Heart left ventricle (tissue), 16 donors: Measurements from ENCODE around the gene PCDHA1. TPM values are rescaled to one million over a fixed set of nuclear protein-coding genes. Genes with fewer than 3 reads are reported as not detected.
A peak's percentile ranks its signal among the peaks of the same experiment; 100 is the strongest.

Source experiments
- ATAC-seq, 4 donors: fragments of 200-7000 bp; cut with Tn5 transposase; one replicate each; pipeline ENCODE4 v1.9.1; 2020 to 2022; ENCODE audit warnings: moderate library complexity in 4 of 4, mild to moderate bottlenecking in 3 of 4, moderate number of reproducible peaks in 1 of 4
- DNase-seq, 5 donors: peaks; one replicate each; pipeline ENCODE4 v3.0.0-alpha.2; 2020
- H3K27ac ChIP-seq, 12 donors: fragments of 200-600 bp; sonication (generic) in 4 of 12; one replicate each; pipeline versions ENCODE4 v1.5.0 to v1.8.0; 2016 to 2022; ENCODE audit warnings: mild to moderate bottlenecking in 2 of 12
- H3K27me3 ChIP-seq, 9 donors: fragments of 200-600 bp; sonication (generic) in 2 of 9; one replicate each; pipeline versions ENCODE4 v1.5.1 to v1.8.0; 2016 to 2022; ENCODE audit warnings: mild to moderate bottlenecking in 3 of 9
- H3K36me3 ChIP-seq, 9 donors: fragments of 200-600 bp; sonication (generic) in 2 of 9; one replicate each; pipeline versions ENCODE4 v1.5.0 to v1.8.0; 2018 to 2022; ENCODE audit warnings: mild to moderate bottlenecking in 2 of 9
- H3K4me1 ChIP-seq, 12 donors: fragments of 200-600 bp; sonication (generic) in 4 of 12; one replicate each; pipeline versions ENCODE4 v1.5.0 to v1.8.0; 2016 to 2022; ENCODE audit warnings: mild to moderate bottlenecking in 3 of 12
- H3K4me3 ChIP-seq, 12 donors: fragments of 200-600 bp; sonication (generic) in 4 of 12; one replicate each; pipeline versions ENCODE4 v1.5.0 to v1.8.0; 2017 to 2022; ENCODE audit warnings: mild to moderate bottlenecking in 9 of 12, moderate library complexity in 4 of 12
- H3K9me3 ChIP-seq, 12 donors: fragments of 200-600 bp; sonication (generic) in 4 of 12; one replicate each; pipeline versions ENCODE4 v1.5.0 to v1.8.0; 2016 to 2022; ENCODE audit warnings: mild to moderate bottlenecking in 1 of 12
- CTCF ChIP-seq, 12 donors: fragments of 200-600 bp; sonication (generic) in 4 of 12; IDR thresholded peaks; one replicate each; pipeline versions ENCODE4 v1.5.0 to v1.8.0; 2018 to 2022; ENCODE audit warnings: antibody characterized with exemption in 12 of 12, mild to moderate bottlenecking in 5 of 12
- POLR2A ChIP-seq, 2 donors: fragments of 450-650 bp; IDR thresholded peaks; one replicate each; pipeline ENCODE4 v1.6.1; 2017; ENCODE audit warnings: antibody characterized with exemption in 2 of 2, mild to moderate bottlenecking in 2 of 2, moderate library complexity in 2 of 2
- WGBS, 4 donors: extraction: QIAGEN DNeasy Blood & Tissue Kit in 2 of 4; methylation state at CpG; one replicate each; pipeline versions ENCODE4 v1.1.5 to v1.1.7; 2013 to 2018; 5-methylcytosine and 5-hydroxymethylcytosine counted together
- intact Hi-C, 10 donors: fragments of 100-400 bp; cut with DNase I; formaldehyde crosslinking; loops; one replicate each; pipeline versions ENCODE4 v1.11.1 to v1.14.2; 2022
- polyA plus RNA-seq, 2 donors: library from polyadenylated mRNA; stranded (reverse); fragments of 200-250 nt; gene quantifications; one replicate each; pipeline ENCODE4 v1.2.3, GENCODE V29; 2013
- total RNA-seq, 9 donors: library from RNA; depleted of rRNA in 2 of 9; stranded (reverse); fragments of >200 nt in 2 of 9; fragmentation: NEBNext Ultra II Directional in 3 of 9; extraction: Animal tissue kit (Norgen Biotek cat#: 25700) in 3 of 9; gene quantifications; one replicate each; pipeline versions ENCODE4 v1.1.0 to v1.2.4, GENCODE V29; 2016 to 2023
- donor health status: ischemic (EF 13 %, LVEDD 7.1; RV severe dilation, severe dysfunction).
- donor health status: healthy with polysubstance abuse.
- donor health status: DM: no; HTN: yes; CAD: no.
- donor health status: DM: no; HTN: no; CAD: no.
- donor health status: ischemic (EF 25% LVEDD 6.9; RV normal size, moderate dysfunction).
- donor health status: ischemic (EF 25% LVEDD 5.7; RV mildly dilated, moderate dysfunction).
- donor health status: healthy.
- donor health status: DM: yes; HTN: yes; CAD: no.
- donor health status: ischemic (EF 35%, LVEDD 5.7; RV mildly dilated, moderate dysfunction).
- donor health status: nonischemic (EF 11% LVEDD 7.7; RV severe dilation, severe dysfunction).
- donor health status: DM: yes; HTN: yes; CAD: no.
- donor health status: PGD.
- donor health status: ischemic (EF 29% LVEDD 5.4; RV normal size, mild dysfunction).
- donor health status: nonischemic (EF 23%, LVEDD 6.1; RV moderate dilation, normal function).

Gene PCDHA1
- total and polyA plus RNA-seq, 11 donors: 0.08 TPM; not detected in 10

GRCh38 chr5:140881889-140882590 is 96.1 kb downstream of the PCDHA1 start, which contains the start of gene PCDHA13:
PCDHA13 (plus strand) TSS chr5:140882124; CDS start chr5:140882269, 145 bp downstream.
- Histone ChIP-seq H3K36me3 (no peaks in the 10 kb centered on the region), H3K27me3 (peaks cover 0 to 70% (median 20%) of the 10 kb centered on the region in 9 donors), H3K9me3 (peaks cover 0 to 41% (median 15%) of the 10 kb centered on the region in 12 donors), H3K4me1 (no peaks in the 10 kb centered on the region), H3K27ac (no peak within 1 kb of the TSS), H3K4me3 (peak within 1 kb of the TSS in 4 of 12 donors; percentile 12 to 31 (median 18))
- WGBS, 4 donors: 8 to 10% (median 9%) methylated on average over 31 to 35 of the region's 35 CpGs
- ATAC-seq (no peak), DNase-seq (no peak)
- peak in 4 of 12 donors; percentile 15 to 41 (median 34) for TF ChIP-seq CTCF (IDR thresholded peaks at IDR 0.05)
- no peak for TF ChIP-seq POLR2A (IDR thresholded peaks at IDR 0.05)
- intact Hi-C loops: loop anchor here in 1 of 10 donors (10.0 kb wide), 1 partner anchor 163 kb away; no protein-coding TSS in a partner anchor

- DNase-seq (no peak), ATAC-seq (no peak)
- Histone ChIP-seq H3K4me1 (no peaks in the 10 kb centered on the region), H3K27ac (no peak overlapping the region), H3K4me3 (peak overlapping the region in 3 of 12 donors; percentile 16 to 31 (median 19)), H3K36me3 (no peaks in the 10 kb centered on the region), H3K9me3 (peaks cover 0 to 39% (median 12%) of the 10 kb centered on the region in 12 donors), H3K27me3 (peaks cover 0 to 65% (median 15%) of the 10 kb centered on the region in 9 donors)
- intact Hi-C loops: loop anchor here in 1 of 10 donors (10.0 kb wide), 1 partner anchor 162 kb away; no protein-coding TSS in a partner anchor
- WGBS, 4 donors: 16 to 24% (median 18%) methylated on average over 12 of the region's 12 CpGs
- TF ChIP-seq POLR2A (IDR thresholded peaks at IDR 0.05) (no peak), CTCF (IDR thresholded peaks at IDR 0.05) (no peak)
Observed at GRCh38 chr5:140882591-140882899, 96.6 kb downstream of the PCDHA1 start.

- Histone ChIP-seq H3K4me3 (no peak overlapping the region), H3K36me3 (no peaks in the 10 kb centered on the region), H3K27ac (no peak overlapping the region), H3K27me3 (peaks cover 0 to 57% (median 13%) of the 10 kb centered on the region in 9 donors), H3K9me3 (peaks cover 0 to 36% (median 12%) of the 10 kb centered on the region in 12 donors), H3K4me1 (no peaks in the 10 kb centered on the region)
- WGBS, 4 donors: 33 to 49% (median 45%) methylated on average over 20 to 41 of the region's 41 CpGs
- DNase-seq (no peak), ATAC-seq (no peak)
- intact Hi-C loops: loop anchor here in 1 of 10 donors (10.0 kb wide), 1 partner anchor 161 kb away; no protein-coding TSS in a partner anchor
- TF ChIP-seq POLR2A (IDR thresholded peaks at IDR 0.05): no peak
- TF ChIP-seq CTCF (IDR thresholded peaks at IDR 0.05): no peak
Observed at GRCh38 chr5:140883373-140883772, 97.4 kb downstream of the PCDHA1 start.

GRCh38 chr5:140883927-140884697 is 98.2 kb downstream of the PCDHA1 start:
- peak in 1 of 5 donors; percentile 51 for DNase-seq
- 31 to 43% (median 38%) methylated on average over 50 to 79 of the region's 79 CpGs for WGBS, 4 donors
- peaks cover 0 to 36% (median 12%) of the 10 kb centered on the region in 12 donors for H3K9me3 ChIP-seq
- H3K4me3 ChIP-seq: no peak overlapping the region
- TF ChIP-seq CTCF (IDR thresholded peaks at IDR 0.05) (no peak), POLR2A (IDR thresholded peaks at IDR 0.05) (no peak)
- intact Hi-C loops: loop anchor here in 1 of 10 donors (10.0 kb wide), 1 partner anchor 161 kb away; no protein-coding TSS in a partner anchor
- H3K27me3 ChIP-seq: peaks cover 0 to 49% (median 13%) of the 10 kb centered on the region in 9 donors
- H3K36me3 ChIP-seq: no peaks in the 10 kb centered on the region
- H3K27ac ChIP-seq: no peak overlapping the region
- no peaks in the 10 kb centered on the region for H3K4me1 ChIP-seq
- no peak for ATAC-seq
